DND-41 (cell line): ENCODE results near the gene UBE2E1.

ENCODE experiments used
- EZH2 ChIP-seq: IDR thresholded peaks from 3 replicates; pipeline ENCODE4 v1.6.1; 2012; ENCODE audit warnings: borderline replicate concordance, low read depth, mild to moderate bottlenecking, moderate library complexity, low read length, inconsistent platforms; ENCODE audit not compliant: severe bottlenecking
- TF ChIP-seq, protein P1 (sequence below): IDR thresholded peaks from 2 replicates; pipeline ENCODE4 v1.5.1; 2012; ENCODE audit warnings: borderline replicate concordance, low read length, moderate library complexity, mild to moderate bottlenecking; ENCODE audit not compliant: poor library complexity, severe bottlenecking; ENCODE audit errors: extremely low read depth

GRCh38 chr3:23776352-23776891 is 29.3 kb upstream of the UBE2E1 start:
- TF ChIP-seq, protein P1, sequence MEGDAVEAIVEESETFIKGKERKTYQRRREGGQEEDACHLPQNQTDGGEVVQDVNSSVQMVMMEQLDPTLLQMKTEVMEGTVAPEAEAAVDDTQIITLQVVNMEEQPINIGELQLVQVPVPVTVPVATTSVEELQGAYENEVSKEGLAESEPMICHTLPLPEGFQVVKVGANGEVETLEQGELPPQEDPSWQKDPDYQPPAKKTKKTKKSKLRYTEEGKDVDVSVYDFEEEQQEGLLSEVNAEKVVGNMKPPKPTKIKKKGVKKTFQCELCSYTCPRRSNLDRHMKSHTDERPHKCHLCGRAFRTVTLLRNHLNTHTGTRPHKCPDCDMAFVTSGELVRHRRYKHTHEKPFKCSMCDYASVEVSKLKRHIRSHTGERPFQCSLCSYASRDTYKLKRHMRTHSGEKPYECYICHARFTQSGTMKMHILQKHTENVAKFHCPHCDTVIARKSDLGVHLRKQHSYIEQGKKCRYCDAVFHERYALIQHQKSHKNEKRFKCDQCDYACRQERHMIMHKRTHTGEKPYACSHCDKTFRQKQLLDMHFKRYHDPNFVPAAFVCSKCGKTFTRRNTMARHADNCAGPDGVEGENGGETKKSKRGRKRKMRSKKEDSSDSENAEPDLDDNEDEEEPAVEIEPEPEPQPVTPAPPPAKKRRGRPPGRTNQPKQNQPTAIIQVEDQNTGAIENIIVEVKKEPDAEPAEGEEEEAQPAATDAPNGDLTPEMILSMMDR, result no peak
- no peak for TF ChIP-seq EZH2
